Heart left ventricle (tissue), 13 donors: ENCODE measurements around the gene CTAG1B.
"Not testable (repeated sequence)": the region's sequence is repeated elsewhere in the genome, so short reads cannot be mapped to it uniquely, and the experiment has no call there.

ENCODE experiments used
- POLR2A ChIP-seq, 2 donors: fragments of 450-650 bp; IDR thresholded peaks; one replicate each; pipeline ENCODE4 v1.6.1; 2017; ENCODE audit warnings: antibody characterized with exemption in 2 of 2, mild to moderate bottlenecking in 2 of 2, moderate library complexity in 2 of 2
- TF ChIP-seq, protein P1 (sequence below), 12 donors: fragments of 200-600 bp; sonication (generic) in 4 of 12; IDR thresholded peaks; one replicate each; pipeline versions ENCODE4 v1.5.0 to v1.8.0; 2018 to 2022; ENCODE audit warnings: antibody characterized with exemption in 12 of 12, mild to moderate bottlenecking in 5 of 12
- donor health status: ischemic (EF 13 %, LVEDD 7.1; RV severe dilation, severe dysfunction).
- donor health status: DM: no; HTN: yes; CAD: no.
- donor health status: DM: no; HTN: no; CAD: no.
- donor health status: ischemic (EF 25% LVEDD 6.9; RV normal size, moderate dysfunction).
- donor health status: ischemic (EF 25% LVEDD 5.7; RV mildly dilated, moderate dysfunction).
- donor health status: ischemic (EF 35%, LVEDD 5.7; RV mildly dilated, moderate dysfunction).
- donor health status: nonischemic (EF 11% LVEDD 7.7; RV severe dilation, severe dysfunction).
- donor health status: DM: yes; HTN: yes; CAD: no.
- donor health status: PGD.
- donor health status: ischemic (EF 29% LVEDD 5.4; RV normal size, mild dysfunction).
- donor health status: nonischemic (EF 23%, LVEDD 6.1; RV moderate dilation, normal function).

DNA sequence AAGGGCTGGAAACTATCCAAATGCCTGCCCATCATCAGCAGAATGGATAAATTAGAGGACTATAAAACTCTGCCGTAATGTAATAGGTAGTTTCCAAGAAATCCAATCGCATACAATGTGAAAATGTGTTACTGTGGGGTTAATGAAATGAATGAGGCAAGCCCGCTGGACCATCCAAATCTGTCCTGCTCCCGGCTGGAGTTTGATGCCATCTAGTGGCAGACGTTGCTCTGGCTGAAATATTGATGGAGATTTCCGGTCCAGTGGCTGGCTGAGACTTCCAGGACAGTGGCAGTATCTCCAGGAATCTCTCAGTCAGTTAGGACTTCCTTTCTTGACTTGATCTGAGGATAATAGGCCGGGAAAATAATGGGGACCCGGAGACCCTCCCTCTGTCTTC, 36.1 kb downstream of the CTAG1B start:
- TF ChIP-seq, protein P1, sequence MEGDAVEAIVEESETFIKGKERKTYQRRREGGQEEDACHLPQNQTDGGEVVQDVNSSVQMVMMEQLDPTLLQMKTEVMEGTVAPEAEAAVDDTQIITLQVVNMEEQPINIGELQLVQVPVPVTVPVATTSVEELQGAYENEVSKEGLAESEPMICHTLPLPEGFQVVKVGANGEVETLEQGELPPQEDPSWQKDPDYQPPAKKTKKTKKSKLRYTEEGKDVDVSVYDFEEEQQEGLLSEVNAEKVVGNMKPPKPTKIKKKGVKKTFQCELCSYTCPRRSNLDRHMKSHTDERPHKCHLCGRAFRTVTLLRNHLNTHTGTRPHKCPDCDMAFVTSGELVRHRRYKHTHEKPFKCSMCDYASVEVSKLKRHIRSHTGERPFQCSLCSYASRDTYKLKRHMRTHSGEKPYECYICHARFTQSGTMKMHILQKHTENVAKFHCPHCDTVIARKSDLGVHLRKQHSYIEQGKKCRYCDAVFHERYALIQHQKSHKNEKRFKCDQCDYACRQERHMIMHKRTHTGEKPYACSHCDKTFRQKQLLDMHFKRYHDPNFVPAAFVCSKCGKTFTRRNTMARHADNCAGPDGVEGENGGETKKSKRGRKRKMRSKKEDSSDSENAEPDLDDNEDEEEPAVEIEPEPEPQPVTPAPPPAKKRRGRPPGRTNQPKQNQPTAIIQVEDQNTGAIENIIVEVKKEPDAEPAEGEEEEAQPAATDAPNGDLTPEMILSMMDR (IDR thresholded peaks at IDR 0.05) = not testable (repeated sequence)
- TF ChIP-seq POLR2A (IDR thresholded peaks at IDR 0.05) = not testable (repeated sequence)
